HL-60/S4 (cell line): ENCODE results near the gene TPST1.

Experiments used
- in situ Hi-C: fragments of 300-500 bp; cut with MboI; formaldehyde crosslinking; loops from 2 replicates; pipeline ENCODE4 v1.14.3; 2022; ENCODE audit warnings: low sequenced_read_pairs

The TPST1 gene

DNA sequence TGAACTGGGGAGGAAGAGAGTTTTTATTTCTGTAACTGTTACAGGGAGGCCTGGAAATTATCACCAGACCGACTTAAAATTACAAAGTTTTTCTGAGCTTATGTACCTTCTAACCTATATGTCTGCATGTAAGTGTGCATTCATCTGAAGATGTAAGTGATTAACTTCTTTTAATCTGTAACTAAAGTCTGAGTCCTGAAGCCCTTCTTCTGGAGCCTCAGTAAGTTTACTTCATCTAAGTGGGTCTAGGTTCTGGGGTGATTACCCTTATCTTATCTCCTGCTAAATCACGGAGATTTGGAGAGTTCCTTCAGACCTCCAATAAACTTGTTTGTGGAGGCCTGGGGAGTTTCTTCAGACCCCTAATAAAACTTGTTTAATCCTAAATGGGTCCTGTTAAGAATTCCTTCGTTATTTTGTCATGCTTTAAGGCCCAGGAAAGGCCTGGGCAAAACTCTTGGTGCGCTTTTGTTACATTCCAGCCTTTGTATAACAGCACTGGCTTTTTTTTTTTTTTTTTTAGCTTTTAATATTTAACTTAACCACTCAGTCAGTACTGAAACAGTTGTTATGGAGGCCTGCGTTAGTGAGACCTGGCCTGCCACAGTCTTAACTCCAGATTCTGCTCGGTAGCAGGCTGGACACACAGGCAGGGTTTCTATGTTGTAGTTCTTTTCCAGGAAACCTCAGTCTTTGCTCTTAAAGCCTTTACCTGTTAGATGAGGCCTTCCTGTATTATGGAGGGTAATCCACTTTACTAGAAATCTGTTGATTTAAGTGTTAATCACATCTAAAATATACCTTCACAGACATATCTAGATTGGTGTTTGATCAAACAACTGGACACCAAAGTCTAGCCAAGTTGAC, 33.0 kb downstream of the TPST1 start:
- in situ Hi-C loops: no loop called here

DNA sequence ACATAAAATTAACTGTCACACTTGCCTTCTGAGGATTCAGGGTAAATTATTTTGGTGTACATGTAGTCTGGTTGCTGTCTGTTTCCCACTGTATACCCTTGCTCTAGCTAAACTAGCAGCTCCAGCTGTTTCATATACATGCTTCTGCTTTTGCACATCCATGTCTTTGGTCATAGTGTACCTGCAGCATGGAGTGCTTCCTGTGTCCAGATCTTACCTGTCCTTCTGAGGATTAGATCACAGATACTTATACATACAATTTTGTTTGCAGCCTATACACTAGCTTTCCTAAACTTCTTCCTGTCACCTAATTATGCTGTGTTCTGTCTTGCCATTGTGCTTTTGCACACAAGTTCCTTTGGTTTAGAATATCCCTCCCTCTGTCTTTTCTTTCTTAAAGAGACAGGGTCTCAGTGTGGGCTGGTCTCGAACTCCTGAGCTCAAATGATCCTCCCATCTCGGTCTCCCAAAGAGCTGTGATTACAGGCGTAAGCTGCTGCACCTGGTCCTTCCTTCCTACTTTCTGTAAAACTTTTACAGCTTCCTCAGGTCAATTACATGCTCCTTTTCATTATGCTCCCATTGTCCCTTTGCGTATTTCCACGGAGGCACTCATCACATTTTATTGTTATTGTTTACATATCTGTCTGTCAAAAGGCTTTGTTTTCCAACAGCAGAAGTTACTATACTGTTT, 33.8 kb downstream of the TPST1 start:
- in situ Hi-C loops: no loop called here

DNA sequence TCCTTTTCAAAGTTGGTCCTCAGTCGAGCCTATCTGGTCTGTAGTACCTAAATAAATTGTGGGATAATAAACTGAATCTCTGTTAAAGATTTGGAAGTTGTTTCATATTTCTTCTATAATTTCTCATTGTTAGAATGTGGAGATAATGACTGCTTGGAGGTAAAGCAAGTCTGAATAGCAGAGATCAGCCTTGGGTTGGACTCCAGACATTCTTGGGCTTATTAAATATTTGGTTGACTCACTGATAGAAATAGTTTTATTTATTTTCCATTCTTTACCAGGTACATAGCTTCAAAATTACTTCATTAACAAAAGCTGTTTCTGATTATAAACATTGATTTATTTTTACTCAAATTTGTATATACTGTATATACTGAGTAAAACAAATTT, 34.3 kb downstream of the TPST1 start:
- in situ Hi-C loops: no loop called here

DNA sequence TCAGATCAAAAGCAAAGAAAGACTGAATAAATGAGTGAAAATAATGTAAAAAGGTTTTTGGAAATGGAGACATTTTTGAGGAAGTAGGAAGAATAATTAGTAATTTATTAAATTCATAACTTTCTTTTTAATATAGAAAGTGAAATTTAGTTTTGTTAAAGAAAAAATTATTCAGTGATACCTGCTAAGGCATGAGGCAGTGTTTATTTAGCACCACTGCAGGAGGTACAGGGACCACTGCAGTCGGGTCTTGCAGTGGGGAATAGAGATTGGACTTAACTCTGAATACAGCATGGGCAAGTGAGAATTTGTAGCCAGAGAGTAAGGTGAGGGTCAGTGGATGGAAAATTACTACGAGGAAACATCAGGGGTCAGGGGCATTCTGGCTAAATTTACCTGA, 39.9 kb downstream of the TPST1 start:
- in situ Hi-C loops: no loop called here

DNA sequence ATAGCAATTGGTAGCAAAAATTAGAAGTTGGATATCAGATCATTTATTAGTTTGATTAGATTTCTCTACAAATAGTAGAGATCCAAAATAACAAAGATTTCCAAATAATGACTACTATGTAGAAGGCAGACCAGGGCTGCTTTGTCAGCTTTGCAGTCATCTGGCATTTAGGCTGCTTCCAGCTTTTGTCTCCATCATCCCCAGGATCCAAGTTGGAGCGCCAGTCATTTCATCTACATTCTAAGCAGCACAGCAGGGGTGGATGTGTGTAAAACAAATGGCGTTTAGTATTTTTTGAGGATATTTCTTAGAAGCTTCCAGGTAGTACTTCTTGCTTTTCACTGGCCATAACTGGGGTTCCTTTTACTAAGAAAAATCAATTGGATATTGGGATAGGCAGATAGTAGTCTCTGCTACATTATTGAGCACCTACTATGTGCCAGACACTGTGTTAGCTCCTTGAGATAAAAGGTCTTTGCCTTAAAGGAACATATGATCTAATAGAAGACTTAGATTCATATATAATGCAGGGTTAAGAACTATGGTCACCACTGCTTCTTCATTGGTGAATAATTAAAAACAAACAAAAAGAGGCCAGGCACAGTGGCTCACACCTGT, 41.5 kb downstream of the TPST1 start:
- in situ Hi-C loops: no loop called here

DNA sequence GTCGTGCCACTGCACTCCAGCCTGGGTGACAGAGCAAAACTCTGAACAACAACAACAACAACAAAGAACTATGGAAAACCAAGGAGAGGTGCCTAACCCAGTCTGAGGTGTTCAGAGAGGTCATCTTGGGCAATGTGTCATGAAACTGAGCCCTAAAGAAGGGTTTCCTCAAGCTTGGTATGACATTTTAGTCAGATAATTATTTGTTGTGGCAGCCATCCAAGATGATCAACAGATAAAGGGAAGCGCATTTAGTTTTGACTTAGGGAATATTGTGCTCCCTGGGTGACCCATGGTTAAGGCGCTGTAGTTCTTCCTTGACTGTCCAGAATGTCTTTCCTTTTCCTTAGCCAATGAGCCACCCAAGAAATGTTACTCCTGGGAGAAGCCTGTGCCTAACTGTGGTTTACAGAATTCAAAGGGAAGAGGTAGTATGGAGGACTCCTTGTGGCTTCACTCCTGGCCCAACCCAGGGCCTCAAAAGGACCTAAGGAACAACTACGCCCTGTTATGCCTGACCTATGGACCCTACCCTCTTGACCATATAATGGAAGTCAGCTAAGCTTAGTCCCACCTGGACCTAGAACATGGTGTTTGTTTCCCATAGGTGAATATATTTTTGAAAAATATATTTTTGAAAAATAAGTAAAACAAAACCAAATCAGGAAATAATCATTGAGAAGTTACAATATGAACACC, 42.4 kb downstream of the TPST1 start:
- in situ Hi-C loops: no loop called here

DNA sequence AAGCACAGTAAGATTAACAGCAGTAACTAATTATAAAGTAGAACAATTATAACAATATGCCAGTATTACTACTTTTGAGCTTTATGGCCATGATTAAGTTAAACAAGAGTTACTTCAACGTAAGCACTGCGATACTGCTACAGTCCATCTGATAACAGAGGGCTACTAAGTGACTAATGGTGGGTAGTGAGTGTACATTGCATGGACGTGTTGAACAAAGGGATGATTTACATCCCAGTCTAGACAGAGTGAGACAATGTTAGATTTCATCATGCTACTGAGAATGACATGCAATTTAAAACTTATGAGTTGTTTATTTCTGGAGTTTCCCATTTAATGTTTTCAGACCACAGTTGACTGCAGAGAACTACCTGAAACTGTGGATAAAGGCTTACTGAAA, 45.6 kb downstream of the TPST1 start:
- in situ Hi-C loops: no loop called here

DNA sequence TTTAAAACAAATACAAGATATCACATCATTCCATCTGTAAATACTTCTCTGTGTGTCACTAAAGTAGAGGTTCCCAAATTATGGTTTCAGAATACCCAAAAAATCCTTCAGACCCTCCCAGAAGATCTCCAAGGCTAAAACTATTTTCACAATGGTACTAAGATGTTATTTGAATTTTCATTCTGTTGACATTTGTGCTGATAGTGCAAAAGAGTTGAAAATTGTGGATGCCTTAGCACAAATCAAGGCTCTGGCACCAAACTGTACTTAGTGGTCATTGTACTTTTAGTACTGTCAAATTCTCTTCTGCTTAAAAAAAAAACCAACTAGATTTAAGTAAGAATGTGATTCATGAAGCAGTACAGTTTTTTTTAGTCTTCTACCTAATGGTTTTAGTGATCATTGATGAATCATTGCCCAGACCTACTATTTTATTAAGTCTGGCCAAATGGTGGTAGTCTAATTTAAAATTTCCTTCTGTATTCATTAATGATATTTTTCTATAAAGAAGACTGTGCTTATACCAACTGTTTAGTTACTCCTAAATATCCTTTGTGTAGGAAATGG, 50.5 kb downstream of the TPST1 start:
- in situ Hi-C loops: no loop called here

DNA sequence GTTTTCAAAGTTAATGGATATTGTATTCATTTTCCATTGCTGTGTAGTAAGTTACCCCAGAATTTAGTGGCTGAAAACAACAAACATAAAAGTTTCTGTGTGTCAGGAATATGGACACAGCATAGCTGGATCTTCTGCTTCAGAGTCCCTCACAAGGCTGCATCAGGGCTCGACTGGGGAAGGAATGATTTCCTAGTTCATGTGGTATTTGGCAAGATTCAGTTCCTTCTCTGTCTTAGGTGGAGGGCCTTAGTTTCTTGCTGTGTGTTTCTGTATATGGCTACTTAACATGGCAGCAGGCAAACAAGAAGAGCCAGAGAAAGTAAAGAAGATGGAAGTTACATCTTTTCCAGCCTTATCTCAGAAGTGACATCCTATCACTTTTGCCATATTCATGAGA, 51.1 kb downstream of the TPST1 start:
- in situ Hi-C loops: no loop called here

DNA sequence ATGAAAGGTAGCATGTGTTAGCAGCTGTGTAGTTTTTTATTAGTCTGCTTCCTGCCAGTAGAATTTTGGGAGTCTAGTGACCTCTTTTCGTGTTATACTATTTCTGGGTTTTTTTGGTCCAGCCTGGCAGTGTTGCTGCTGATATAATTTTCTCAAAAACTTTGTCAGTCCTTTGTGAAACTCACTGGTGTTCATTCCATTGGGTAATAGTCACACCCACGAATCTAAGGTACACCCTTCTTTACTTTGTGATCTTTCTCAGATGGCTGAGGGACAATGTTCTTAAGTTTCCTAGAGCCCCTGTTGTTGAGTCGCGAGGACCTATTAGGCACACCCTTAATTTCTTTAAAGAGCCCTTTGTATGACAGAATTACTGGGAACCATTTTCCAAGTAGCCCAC, 52.3 kb downstream of the TPST1 start:
- in situ Hi-C loops: no loop called here

DNA sequence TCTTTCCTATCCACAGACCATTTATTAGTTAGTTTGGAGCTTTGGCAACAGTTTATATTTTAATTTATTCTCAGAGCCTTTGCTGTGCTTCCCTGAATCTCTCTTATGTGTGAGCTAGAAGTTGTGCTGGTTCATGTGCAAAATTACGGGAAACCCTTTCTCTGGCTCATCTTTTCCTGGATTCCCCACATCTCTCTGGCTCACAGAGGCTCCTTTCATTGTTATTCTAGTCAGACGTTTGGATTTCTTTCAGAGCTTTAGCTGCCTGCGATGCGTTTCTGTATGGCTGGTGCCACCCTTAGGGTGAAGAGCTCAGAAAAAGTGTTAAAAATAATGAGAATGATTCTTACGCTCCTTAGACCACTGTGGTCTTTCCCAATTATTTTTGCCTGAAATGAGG, 53.3 kb downstream of the TPST1 start:
- in situ Hi-C loops: no loop called here

DNA sequence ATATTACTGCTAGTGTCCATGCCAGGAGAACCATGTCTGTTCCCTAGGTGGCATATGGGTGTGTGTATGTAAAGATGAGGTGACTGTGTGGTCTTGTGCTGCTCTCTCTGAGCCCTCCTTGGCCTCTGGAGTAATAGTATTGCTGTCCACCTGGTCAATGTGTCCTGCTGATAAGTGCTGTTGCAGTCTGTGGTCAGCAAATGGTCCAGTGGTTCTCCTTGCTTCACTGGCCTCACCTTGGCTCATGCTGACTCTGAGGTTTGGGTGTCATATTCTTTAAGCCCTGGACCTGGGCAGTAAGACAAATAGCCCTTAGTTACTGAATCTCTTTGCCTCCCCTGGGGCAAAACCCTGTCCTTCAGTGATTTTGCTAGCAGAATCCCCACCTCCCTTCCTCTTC, 56.8 kb downstream of the TPST1 start:
- in situ Hi-C loops: no loop called here

DNA sequence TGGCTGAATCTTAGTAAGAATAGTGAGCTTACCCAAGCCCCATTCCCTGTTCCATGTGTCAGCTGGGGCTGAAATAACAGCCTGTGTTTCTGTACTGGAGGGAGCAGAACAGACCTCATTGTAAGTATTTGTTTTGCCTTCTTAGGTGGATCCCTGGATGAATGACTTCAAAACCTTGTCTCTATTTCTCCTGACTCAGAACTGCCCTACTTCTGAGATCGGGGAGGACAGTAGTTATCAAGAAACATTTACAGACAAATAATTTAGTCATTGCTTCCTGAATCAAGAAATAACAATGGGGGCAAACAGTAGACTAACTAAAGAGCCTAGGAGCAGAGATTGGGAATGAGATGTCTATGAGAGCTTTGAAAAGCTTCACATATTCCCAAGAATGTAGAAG, 58.8 kb downstream of the TPST1 start:
- in situ Hi-C loops: no loop called here

DNA sequence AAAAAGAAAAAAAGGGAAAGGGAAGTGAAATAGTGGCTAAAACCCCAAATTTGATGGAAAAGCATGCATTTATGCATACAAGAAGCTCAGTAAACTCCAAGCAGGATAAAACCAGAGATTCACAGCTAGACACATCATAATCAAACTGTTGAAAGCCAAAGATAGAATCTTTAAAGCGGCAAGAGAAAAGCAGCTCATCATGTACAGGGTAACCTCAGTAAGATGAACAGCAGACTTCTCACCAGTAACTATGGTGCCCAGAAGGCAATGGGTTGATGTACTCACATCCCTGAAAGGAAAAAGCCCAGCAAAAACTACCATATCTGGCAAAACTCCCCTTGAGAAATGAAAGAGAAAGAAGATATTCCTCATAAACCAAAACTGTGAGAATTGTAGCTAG, 60.4 kb downstream of the TPST1 start:
- in situ Hi-C loops: no loop called here

DNA sequence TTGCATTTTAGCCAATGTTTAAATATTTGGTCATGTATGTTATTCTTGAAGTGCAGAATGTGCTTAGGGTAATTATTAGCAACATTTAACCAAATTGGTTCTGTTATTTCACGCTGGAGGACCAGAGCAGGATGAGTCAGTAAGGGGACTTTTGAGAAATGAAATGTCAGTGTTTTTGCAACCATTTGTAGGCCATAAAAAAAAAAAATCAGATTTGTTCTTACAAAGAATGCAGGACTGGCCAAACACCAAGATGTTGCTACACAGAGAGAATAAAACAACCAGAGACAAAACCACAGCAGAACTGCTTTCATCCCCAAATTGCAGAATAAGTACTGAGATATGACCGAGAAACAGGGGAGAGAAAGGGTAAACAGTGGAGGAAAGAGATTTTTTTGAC, 62.1 kb downstream of the TPST1 start:
- in situ Hi-C loops: no loop called here

DNA sequence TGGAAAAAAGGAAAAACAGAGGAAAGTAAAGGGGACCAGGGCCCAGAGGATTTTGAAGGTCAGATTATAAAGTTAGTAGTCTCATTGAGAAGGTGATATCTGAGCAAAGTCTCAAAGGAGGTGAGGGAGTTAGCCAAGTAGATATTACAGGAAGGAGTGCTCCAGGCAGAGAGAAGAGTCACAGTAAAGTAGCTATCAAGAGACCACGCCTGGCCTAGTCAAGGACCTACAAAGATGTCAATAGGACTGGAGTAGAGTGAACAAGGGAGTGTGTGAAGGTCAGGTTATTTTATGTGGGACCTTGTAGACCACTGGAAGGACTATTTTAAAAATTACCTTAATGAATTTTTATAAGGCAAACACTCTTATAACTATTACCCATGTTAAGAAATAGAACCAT, 64.8 kb downstream of the TPST1 start:
- in situ Hi-C loops: no loop called here

DNA sequence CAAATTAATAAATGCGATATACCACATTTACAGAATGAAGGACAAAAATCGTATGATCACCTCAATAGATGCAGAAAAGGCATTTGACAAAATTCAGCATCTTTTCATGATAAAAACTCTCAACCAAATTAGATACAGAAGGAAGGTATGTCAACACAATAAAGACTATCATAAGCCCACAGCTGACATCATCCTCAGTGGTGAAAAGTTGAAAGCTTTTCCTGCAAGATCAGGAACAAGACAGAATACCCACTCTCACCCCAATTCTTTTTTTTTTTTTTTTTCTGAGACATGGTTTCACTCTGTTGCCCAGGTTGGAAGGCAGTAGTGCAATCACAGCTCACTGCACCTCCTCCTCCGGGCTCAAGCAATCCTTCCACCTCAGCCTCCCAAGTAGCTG, 67.2 kb downstream of the TPST1 start:
- in situ Hi-C loops: no loop called here

DNA sequence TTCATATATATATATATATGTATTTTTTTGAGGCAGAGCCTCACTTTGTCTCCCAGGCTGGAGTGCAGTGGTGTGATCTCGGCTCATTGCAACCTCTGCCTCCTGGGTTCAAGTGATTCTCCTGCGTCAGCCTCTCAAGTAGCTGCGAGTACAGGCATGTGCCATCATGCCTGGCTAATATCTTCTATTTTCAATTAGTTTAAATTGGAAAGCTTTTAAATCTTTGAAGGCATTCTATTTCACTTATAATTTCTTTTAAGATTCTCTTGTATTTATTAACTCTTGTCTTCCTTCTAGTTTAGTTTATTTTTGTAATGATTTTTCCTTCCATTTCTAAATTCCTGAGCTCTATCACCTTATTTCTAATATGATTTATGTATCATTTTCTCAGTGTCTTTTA, 71.2 kb downstream of the TPST1 start:
- in situ Hi-C loops: no loop called here

DNA sequence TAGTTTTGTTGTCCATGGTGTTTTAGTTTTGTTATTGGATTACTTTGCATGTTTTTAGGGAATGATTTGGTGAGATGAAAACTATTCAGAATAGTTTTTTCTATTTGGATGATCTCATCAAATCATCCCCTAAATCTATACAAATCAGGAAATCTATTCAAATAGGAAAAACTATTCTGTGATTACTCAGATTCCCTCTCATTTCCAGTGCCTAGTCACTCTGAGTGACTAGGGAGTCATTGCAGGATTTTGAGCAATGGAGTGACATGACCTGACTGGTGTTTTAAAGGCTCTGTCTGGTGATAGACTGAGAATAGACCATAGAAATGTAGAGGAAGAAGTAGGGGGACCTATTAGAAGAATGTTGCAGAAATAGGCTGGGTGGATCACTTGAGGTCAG, 72.4 kb downstream of the TPST1 start:
- in situ Hi-C loops: no loop called here

DNA sequence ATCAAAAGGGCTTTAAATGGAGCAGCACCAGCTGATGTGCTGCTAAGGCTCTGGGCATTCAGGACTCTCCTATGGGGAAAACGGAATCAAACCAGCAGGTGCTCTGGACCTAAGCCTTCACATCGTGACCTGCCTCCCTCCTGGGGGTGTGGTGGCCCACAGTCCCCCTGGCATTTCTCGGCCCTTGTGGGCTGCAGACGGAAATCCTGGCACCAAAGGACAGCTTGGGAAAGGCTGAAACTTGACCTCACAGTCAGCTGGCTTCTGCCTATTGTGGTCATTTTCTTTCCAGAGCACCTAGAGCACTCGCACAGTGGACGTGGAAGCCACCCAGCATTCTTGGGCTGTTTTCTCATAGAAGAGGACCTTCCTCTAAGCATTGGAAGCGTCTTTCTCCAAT, 74.8 kb downstream of the TPST1 start:
- in situ Hi-C loops: no loop called here
